Activated CD4-positive, alpha-beta T cell treated with anti-CD3 and anti-CD28 coated beads, Interleukin-2, Interleukin-4, amounts not matched to agents 100 ng/mL and 50 ng/mL, durations not matched to agents 16 hours and 8 hours (primary cell): ENCODE measurements around the gene DCLK1.

Experiments used
- DNase-seq: peaks from one replicate; pipeline ENCODE4 v3.0.0-alpha.2; 2020; ENCODE audit warnings: low spot score

Gene DCLK1

GRCh38 chr13:35945368-35945767 is 185.8 kb downstream of the DCLK1 start:
- DNase-seq, result no peak

GRCh38 chr13:35941374-35941773 is 189.8 kb downstream of the DCLK1 start:
- DNase-seq, result no peak

DNA sequence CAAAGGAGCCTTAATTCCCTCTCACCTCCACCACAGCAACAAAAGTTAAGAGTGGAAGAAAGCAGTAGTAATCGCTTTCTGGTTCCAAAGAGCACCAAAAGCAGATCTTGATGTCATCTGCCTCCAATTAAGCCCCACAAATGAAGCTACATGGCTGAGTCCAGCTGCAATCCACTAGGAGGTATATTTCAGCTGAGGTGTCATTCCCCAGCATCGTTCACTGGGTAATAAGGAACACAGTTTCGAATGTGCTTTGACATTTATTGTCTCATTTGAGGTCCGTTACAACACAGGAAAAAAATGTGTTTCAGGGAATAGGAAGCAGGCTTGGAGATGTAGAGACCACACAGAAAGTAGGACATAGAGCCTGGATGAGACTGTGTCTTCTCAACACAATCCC is 190.4 kb downstream of the DCLK1 start:
- no peak for DNase-seq

DNA sequence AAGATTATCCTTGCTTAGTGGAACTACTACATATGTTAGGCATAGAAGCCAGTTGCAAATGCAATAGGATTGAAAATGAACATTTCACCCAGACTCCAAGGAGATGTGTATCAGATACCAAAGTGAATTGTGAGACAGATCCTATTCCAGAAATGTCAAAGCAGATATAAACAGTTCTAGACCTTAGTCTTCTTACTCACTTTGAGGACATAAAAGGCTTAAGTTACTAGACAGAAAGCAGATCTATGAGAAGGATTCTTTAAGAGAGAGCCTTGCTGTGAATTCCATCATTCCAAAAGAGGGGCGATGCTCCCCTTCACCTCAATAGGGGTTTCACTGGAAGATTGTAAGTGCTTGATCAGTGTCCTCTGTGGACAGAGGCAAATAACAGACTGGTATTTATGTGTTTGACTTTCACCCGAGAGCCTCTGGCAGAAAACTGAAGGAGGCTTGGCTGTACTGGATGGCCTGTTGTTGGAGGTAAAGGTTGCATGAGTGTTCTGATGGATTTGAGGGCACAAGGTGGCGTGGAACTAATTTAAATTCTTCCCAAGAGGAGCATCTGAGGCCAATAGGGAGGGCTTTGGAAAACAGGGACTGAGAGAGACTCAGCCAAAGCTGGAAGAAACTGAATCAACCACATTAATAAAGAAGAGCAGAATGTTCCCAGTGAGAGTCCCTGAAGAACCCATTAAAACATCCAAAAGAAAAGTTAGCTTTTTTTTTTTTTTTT is 194.8 kb downstream of the DCLK1 start:
- no peak for DNase-seq

DNA sequence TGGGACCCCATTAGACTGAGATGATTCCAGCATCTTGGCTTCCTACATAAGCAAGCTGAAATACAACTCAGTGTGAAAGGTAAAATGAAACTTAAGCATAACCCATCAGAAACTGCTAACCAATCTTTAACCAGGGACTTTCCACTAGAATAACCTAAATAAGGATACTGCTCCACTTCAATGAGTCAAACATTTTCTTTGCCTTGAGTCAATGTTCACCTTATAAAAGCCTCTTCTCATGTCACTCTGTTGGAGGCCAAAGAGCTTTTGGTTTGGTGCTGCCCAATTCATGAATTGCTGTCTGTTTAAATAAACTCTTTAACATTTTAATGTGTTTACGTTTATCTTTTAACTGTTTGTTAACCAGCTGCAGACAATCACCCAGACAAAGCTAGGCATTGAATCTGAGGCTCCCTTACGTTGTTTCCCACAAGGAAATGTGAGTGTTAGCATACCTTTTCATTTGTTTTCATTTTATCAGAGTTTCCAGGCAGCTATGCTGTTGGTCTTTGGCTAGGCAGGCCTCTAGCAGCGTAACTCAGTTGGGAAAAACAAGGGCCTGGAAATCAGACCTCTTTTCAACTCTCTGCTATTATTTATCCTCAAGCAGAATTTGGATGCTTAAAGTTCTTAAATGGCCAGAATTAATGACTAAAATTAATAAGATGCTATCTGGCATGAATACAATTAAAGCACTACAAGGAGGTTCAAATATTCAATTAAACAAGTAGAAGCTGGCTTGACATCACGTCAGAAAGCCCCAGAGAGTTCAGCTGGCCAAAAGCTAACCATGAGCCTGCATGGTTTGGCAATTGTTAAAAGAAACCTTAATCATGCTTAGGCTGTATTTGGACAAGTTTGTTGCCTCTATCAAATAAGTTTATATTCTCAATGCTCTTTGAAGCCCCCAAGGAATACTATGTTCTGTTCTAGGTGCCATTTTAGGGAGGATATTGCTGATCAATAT is 200.2 kb downstream of the DCLK1 start:
- no peak for DNase-seq

- DNase-seq, result no peak
These were observed 203.6 kb downstream of the DCLK1 start for GRCh38 chr13:35927567-35928021.

GRCh38 chr13:35926859-35927530 is 204.2 kb downstream of the DCLK1 start:
- DNase-seq, result no peak

- DNase-seq, result no peak
These were observed 205.5 kb downstream of the DCLK1 start for GRCh38 chr13:35925669-35926068.

DNA sequence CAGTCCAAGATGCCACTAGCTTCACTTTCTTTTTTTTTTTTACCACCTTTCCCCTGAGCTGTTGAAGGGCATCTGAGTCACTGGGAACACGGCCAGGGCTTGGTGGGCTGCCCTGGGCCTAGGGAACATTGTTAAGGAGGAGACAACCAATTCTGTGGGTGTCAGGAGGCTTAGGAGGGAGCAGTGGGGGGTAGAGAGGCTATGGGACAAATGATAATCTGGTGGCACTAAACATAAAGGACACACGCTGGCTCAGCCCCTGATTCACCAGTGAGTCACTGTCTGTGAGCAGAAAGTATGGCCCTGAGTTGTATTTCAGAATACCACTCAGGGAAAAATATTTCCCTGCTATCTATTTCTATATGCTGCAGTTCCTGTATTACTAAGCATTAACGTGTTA is 207.8 kb downstream of the DCLK1 start:
- DNase-seq, result no peak

DNA sequence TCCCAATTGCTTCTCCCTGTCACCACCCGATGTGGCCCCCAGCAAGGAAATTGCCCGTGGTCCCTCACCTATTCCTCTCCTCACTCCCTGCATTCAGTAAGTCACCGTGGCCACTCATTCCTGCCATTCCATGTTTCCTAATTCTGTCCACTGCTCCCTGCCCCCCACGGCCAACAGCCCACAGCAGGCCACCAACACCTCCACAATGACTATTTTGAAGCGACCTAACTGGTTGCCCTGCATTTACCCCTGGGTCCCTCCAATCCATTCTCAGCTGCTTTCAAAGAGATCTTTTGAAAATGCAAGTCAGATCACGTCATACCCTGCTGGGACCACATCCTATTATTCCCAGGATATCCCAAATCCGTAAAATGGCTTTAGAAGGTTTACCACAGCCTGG is 210.4 kb downstream of the DCLK1 start:
- DNase-seq, result no peak

DNA sequence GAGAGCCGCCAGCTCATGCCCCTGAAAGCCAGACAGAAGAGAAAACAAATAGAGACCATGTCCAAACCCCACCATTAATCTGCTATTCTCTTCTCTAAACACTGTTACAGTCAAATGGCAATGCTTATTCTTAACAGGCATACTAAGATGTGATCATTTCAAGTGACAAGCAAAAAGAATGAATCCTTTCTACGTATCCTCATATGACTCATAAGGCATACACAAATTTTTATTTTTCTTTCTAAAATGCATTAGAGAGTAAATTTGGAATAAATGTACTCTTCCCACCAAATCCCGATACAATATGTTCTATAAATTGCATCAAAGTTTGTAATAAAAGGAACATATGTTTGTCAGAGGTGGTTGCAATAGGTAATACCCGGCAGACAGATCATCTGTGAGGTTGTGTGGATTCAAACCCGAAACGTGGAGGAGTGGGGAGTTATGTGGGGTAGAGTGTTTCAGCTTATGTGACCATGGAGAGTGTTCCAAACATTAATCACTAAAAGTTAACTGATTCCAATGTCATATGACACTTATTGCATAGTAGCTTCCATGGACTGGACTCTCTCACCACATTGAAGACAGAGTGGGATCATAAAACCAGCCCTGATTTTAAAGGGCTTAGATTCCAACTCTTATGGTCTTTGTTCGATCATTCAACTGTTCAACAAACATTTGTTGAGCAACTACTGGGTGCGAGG is 213.1 kb downstream of the DCLK1 start:
- DNase-seq, result no peak

DNA sequence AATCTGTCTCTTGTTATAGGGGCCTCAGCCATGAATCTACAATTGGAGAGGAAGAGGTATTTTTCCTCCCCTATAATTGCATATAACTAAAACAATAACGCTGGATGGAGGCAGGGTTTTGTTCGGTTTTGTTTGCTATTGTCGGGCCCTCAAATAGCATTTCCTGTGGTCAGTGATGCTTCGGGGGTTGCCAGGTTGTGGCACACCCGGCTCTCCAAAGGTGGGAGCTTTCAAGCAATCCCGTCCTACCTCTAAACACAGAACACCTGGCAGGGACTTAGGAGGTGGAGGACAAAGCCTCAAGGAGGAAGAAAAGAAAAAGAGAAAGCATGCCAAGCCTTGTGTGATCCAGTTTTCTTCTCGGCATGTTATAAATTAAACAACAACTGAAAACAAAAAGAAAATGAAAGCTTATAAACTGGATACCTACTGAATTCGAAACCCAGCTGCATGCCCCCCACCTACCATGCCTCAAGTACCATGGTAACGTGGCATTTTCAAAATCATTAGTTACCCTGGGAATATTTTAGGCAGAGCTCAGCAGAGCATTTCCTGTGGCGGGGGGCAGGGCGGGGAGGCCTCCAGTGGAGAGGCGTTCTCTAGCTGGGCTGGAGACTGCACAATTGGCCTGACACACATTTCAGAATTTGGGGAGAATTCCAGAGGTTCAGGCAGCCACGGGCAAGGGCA is 213.8 kb downstream of the DCLK1 start:
- no peak for DNase-seq

DNA sequence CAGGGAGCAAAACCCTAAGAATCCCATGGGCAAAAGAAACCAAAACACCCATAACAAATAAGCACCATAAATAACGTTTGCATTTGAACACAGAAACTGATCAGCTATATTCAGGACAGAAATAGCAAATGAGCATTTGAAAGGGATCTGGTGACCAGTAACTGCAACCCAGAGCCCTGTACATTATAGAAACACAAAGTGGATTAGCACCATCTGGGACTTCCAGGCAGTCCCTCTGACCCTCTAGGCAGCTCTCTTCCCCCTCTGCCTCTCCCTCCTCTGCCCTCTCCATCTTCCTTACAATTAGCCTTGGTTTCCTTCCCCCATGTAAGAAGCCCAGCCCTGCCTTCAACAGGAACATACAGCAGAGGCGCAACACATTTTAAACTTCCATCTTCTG is 215.0 kb downstream of the DCLK1 start:
- no peak for DNase-seq

DNA sequence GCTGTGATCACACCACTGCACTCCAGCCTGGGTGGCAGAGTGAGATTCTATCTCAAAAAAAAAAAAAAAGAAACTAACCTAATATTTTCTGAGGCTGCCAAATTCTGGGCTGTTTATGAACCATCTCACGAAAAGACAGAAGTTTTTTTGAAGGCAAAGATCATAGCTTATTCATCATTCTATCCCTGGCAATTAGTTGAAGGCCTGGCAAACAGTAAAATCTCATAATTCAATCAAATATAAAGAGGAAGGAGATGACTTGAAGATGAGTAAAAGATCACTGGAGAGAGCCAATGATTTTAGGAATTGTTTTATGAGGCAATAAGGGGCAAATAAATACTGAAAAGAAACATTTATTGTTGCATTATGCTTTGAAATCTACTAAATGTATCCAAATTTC is 216.5 kb downstream of the DCLK1 start:
- DNase-seq, result no peak

DNA sequence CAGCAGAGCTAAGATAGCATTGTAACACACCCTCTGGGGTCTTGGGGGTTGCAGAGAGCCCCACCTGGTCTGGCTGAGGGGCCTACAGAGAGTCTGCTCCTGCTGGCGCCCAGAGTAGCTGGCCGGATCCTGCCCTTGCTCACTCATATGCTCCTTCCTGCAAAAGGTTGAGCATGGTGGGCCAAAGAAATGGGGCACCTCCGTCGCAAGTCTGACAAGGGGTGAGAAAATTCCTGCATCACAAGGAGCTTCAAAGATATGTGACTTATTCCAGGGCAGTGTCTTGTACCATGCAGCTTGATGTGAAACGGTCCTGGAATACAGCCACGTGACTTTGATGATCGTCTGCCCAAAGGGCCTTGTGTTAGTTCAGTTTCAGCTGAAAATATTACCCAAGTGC is 218.3 kb downstream of the DCLK1 start:
- DNase-seq, result no peak

DNA sequence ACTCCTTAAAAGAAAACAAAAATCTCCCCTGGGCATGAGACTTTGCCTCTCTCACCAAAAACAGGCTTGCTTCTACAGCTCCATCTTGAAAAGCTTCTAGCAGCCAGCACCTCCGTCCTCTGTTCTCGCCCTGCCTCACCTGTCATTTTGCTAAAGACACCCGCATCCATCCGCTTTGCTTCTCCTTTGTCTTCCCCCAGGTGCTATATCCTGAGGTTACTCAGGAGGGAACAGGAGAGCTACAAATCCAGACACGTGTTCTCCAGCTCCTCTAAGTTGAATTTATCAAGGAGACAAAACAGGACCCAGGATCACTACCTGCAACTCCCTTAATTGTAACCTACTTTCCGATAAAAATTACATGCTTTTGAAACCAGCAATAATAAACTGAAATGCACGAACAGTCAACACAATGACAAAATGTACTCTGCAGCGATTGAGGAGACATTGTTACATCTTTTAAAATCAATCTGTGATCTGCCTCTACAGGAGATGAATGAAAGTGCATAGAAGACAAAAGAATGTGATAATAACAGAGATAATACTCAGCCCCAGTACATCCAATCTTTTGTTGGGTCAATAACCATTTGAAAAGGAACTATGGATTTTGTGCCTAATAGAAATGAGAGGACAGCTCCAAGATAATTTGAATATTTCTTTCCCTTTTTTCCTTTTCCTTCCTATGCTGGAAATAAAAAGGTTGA is 221.2 kb downstream of the DCLK1 start:
- DNase-seq, result no peak

DNA sequence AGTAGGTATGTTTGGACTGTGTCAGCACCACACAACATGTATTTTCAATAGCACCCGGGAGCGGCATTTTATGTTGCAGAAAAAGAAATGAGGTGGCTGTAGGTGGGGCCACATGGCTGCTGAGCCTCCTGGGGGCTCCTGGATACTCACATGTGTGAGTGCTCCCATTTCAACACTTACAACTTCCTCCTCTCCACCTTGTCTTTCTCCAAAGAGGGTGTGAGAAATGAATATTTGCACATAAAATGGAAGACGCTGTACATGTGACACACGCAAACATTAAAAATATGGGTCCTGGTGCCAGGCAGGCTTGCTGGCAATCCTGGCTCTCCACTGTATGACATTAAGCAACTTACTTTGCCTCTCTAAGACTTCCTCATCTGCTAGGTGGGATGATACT is 222.1 kb downstream of the DCLK1 start:
- DNase-seq, result no peak

- no peak for DNase-seq
These were observed 223.0 kb downstream of the DCLK1 start for GRCh38 chr13:35908226-35908625.

GRCh38 chr13:35906636-35907035 is 224.5 kb downstream of the DCLK1 start:
- no peak for DNase-seq

DNA sequence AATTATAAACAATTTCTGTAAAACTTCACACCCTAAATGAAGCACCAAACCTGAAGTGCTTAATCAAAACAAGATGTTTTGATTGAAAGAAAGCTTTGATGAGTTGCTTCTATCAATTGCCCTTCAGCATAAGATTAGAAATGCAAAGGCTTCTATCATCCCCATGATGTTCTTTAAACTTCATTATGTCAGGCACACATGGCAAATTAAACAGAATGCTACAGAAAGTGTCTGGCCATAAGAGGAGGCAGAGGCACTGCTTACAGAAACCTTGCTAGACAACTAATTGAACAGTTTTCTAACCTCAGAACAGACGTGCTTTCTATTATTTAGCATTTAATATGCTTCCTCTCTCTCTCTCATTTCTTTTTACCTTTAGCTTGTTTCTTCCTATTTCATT is 228.1 kb downstream of the DCLK1 start:
- no peak for DNase-seq

DNA sequence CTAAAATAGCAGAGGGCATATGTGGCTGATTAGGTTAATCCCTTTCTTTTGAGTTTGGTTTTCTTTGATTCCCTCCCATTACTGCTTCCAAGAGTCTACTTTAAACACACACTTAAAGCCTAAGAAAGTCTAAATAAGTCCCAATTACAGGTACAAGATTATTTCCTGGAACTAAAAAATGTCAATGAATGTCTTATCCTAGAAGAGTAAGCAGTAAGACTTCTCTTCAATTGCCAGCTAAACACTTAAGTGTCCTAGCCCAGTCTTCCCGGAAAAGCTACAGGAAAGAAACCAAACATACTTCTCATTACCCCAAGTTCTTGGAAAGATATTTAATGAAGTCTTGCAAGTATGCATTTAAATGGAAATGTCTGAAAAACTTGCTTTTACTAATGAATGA is 233.1 kb downstream of the DCLK1 start:
- no peak for DNase-seq
